GM19372 (cell line): Measurements from ENCODE around the gene RBP5.
"Not testable (repeated sequence)": the region's sequence is repeated elsewhere in the genome, so short reads cannot be mapped to it uniquely, and the experiment has no call there.

Source experiments
- ATAC-seq: cut with Tn5 transposase; IDR thresholded peaks from one replicate; pipeline ENCODE4 v1.9.1; 2021; ENCODE audit warnings: mild to moderate bottlenecking, low read depth, moderate library complexity; ENCODE audit not compliant: unreplicated experiment

RBP5 gene

GRCh38 chr12:7125632-7126227, 3.0 kb downstream of the RBP5 start:
- no peak for ATAC-seq

GRCh38 chr12:7123806-7124522, 4.7 kb downstream of the RBP5 start:
- ATAC-seq: no peak

- no peak for ATAC-seq
Observed at GRCh38 chr12:7122811-7123769, 5.6 kb downstream of the RBP5 start.

GRCh38 chr12:7121324-7121723, 7.4 kb downstream of the RBP5 start:
- no peak for ATAC-seq

- no peak for ATAC-seq
Observed at GRCh38 chr12:7120166-7120565, 8.5 kb downstream of the RBP5 start.

- no peak for ATAC-seq
Observed at GRCh38 chr12:7118881-7119280, 9.8 kb downstream of the RBP5 start.

- no peak for ATAC-seq
Observed at GRCh38 chr12:7117670-7118069, 11.0 kb downstream of the RBP5 start.

- ATAC-seq: no peak
Observed at GRCh38 chr12:7116916-7117315, 11.8 kb downstream of the RBP5 start.

GRCh38 chr12:7116196-7116595, 12.5 kb downstream of the RBP5 start:
- ATAC-seq: no peak

GRCh38 chr12:7114851-7115250, 13.8 kb downstream of the RBP5 start:
- no peak for ATAC-seq

- ATAC-seq: no peak
Observed at GRCh38 chr12:7114008-7114407, 14.7 kb downstream of the RBP5 start.

GRCh38 chr12:7113389-7113871, 15.3 kb downstream of the RBP5 start:
- no peak for ATAC-seq

GRCh38 chr12:7112041-7112440, 16.6 kb downstream of the RBP5 start:
- no peak for ATAC-seq

- ATAC-seq: no peak
Observed at GRCh38 chr12:7110661-7111060, 18.0 kb downstream of the RBP5 start.

GRCh38 chr12:7109572-7109920, 19.1 kb downstream of the RBP5 start:
- ATAC-seq: no peak

- no peak for ATAC-seq
Observed at GRCh38 chr12:7108796-7109571, 19.7 kb downstream of the RBP5 start, which contains the start of gene C1RL. TSS of gene C1RL (minus strand) at chr12:7109214. CDS start at chr12:7109180, 34 bp downstream.

GRCh38 chr12:7108003-7108795, 20.5 kb downstream of the RBP5 start:
- ATAC-seq: peak; percentile 96

GRCh38 chr12:7107636-7108002, 21.1 kb downstream of the RBP5 start:
- no peak for ATAC-seq

GRCh38 chr12:7107181-7107580, 21.5 kb downstream of the RBP5 start:
- not testable (repeated sequence) for ATAC-seq

GRCh38 chr12:7106082-7106481, 22.6 kb downstream of the RBP5 start:
- no peak for ATAC-seq
